ENCODE results near the gene LYST. TPM values are rescaled to one million over a fixed set of nuclear protein-coding genes. Genes with fewer than 3 reads are reported as not detected.

Gene LYST
- polyA plus RNA-seq, 3 donors: 46.3 to 128 (median 67.9) TPM

GRCh38 chr1:235892734-235893413 lies 26.2 kb upstream of the LYST start:
- Mint-ChIP-seq H3K27ac (peak overlapping the region; percentile 94 to 98 (median 97)), H3K27me3 (ENCODE audit: low read depth in 3 of 3) (peaks cover 0 to 2% (median 0%) of the 10 kb centered on the region in 3 donors), H3K36me3 (peaks cover 0 to 3% of the 10 kb centered on the region in 2 donors), H3K4me3 (peak overlapping the region in 1 of 2 donors; percentile 59), H3K9me3 (peaks cover 0 to 5% (median 0%) of the 10 kb centered on the region in 7 donors), H3K4me1 (peaks cover 47% of the 10 kb centered on the region)
- Histone ChIP-seq H3K9me3 (replicated peaks in 1 of 2; ENCODE audit: control insufficient read depth in 1 of 2, insufficient read depth in 1 of 2, low read length in 2 of 2) (no peaks in the 10 kb centered on the region), H3K4me2 (replicated peaks; ENCODE audit: extremely low read depth, low read length, poor library complexity, severe bottlenecking) (peak overlapping the region; percentile 60), H3K79me2 (ENCODE audit: insufficient read depth, low read length) (peaks cover 5% of the 10 kb centered on the region), H3K27ac (ENCODE audit: low read depth in 1 of 2, low read length in 2 of 2) (peak overlapping the region; percentile 79 to 95), H3K27me3 (ENCODE audit: control insufficient read depth in 2 of 2, insufficient read depth in 2 of 2, low read length in 2 of 2) (no peaks in the 10 kb centered on the region), H3K36me3 (replicated peaks in 1 of 2; ENCODE audit: control insufficient read depth in 1 of 2, insufficient read depth in 2 of 2, low read length in 2 of 2) (no peaks in the 10 kb centered on the region), H4K20me1 (ENCODE audit: insufficient read depth, low read length) (no peaks in the 10 kb centered on the region), H2AFZ (ENCODE audit: insufficient read depth, low read depth, low read length, poor library complexity, severe bottlenecking) (no peak overlapping the region), H3K4me3 (replicated peaks in 1 of 3; ENCODE audit: low read depth in 2 of 3, low read length in 3 of 3) (peak overlapping the region in 1 of 3 experiments; percentile 48), H3K4me1 (ENCODE audit: control insufficient read depth in 1 of 2, insufficient read depth in 2 of 2, low read length in 2 of 2) (peaks cover 33 to 37% of the 10 kb centered on the region in 2 donors), H3K9ac (ENCODE audit: insufficient read depth, low read length, poor library complexity, severe bottlenecking) (peak overlapping the region; percentile 37)
- TF ChIP-seq, protein P1, sequence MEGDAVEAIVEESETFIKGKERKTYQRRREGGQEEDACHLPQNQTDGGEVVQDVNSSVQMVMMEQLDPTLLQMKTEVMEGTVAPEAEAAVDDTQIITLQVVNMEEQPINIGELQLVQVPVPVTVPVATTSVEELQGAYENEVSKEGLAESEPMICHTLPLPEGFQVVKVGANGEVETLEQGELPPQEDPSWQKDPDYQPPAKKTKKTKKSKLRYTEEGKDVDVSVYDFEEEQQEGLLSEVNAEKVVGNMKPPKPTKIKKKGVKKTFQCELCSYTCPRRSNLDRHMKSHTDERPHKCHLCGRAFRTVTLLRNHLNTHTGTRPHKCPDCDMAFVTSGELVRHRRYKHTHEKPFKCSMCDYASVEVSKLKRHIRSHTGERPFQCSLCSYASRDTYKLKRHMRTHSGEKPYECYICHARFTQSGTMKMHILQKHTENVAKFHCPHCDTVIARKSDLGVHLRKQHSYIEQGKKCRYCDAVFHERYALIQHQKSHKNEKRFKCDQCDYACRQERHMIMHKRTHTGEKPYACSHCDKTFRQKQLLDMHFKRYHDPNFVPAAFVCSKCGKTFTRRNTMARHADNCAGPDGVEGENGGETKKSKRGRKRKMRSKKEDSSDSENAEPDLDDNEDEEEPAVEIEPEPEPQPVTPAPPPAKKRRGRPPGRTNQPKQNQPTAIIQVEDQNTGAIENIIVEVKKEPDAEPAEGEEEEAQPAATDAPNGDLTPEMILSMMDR (IDR thresholded peaks at IDR 0.05): no peak
- intact Hi-C loops (cut with micrococcal nuclease): no loop called here
- peak; percentile 83 to 93 (median 92) for DNase-seq
- 33% methylated on average over 1 of the region's 5 CpGs for WGBS (ENCODE audit: insufficient coverage)

GRCh38 chr1:235892202-235892601 lies 25.5 kb upstream of the LYST start:
- H3K9me3 Mint-ChIP-seq: peaks cover 0 to 2% (median 0%) of the 10 kb centered on the region in 7 donors
- Histone ChIP-seq H3K4me3 (replicated peaks in 1 of 3; ENCODE audit: low read depth in 2 of 3, low read length in 3 of 3) (peak overlapping the region in 1 of 3 experiments; percentile 48), H3K9ac (ENCODE audit: insufficient read depth, low read length, poor library complexity, severe bottlenecking) (peak overlapping the region; percentile 37), H4K20me1 (ENCODE audit: insufficient read depth, low read length) (no peaks in the 10 kb centered on the region), H3K27ac (ENCODE audit: low read depth in 1 of 2, low read length in 2 of 2) (peak overlapping the region; percentile 79 to 95), H3K4me2 (replicated peaks; ENCODE audit: extremely low read depth, low read length, poor library complexity, severe bottlenecking) (peak overlapping the region; percentile 60), H3K36me3 (replicated peaks in 1 of 2; ENCODE audit: control insufficient read depth in 1 of 2, insufficient read depth in 2 of 2, low read length in 2 of 2) (no peaks in the 10 kb centered on the region), H3K79me2 (ENCODE audit: insufficient read depth, low read length) (peaks cover 5% of the 10 kb centered on the region), H2AFZ (ENCODE audit: insufficient read depth, low read depth, low read length, poor library complexity, severe bottlenecking) (peak overlapping the region; percentile 60), H3K4me1 (ENCODE audit: control insufficient read depth in 1 of 2, insufficient read depth in 2 of 2, low read length in 2 of 2) (peaks cover 39 to 41% of the 10 kb centered on the region in 2 donors), H3K9me3 (replicated peaks in 1 of 2; ENCODE audit: control insufficient read depth in 1 of 2, insufficient read depth in 1 of 2, low read length in 2 of 2) (no peaks in the 10 kb centered on the region), H3K27me3 (ENCODE audit: control insufficient read depth in 2 of 2, insufficient read depth in 2 of 2, low read length in 2 of 2) (no peaks in the 10 kb centered on the region)
- intact Hi-C loops (cut with micrococcal nuclease): no loop called here
- H3K4me3 Mint-ChIP-seq: no peak overlapping the region
- no peak for DNase-seq
- H3K4me1 Mint-ChIP-seq: peaks cover 51% of the 10 kb centered on the region
- TF ChIP-seq, protein P1 (IDR thresholded peaks at IDR 0.05): no peak
- 76% methylated on average over 4 of the region's 6 CpGs for WGBS (ENCODE audit: insufficient coverage)
- H3K27ac Mint-ChIP-seq: peak overlapping the region; percentile 94 to 98 (median 97)
- H3K27me3 Mint-ChIP-seq (ENCODE audit: low read depth in 3 of 3): peaks cover 0 to 2% (median 0%) of the 10 kb centered on the region in 3 donors
- H3K36me3 Mint-ChIP-seq: peaks cover 0 to 3% of the 10 kb centered on the region in 2 donors

Data from CD14-positive monocyte (primary cell).